ENCODE measurements around the gene ARID1B. TPM values are rescaled to one million over a fixed set of nuclear protein-coding genes. Genes with fewer than 3 reads are reported as not detected.

The ARID1B gene
- total and polyA plus RNA-seq, 9 of the 15 experiments (the other 6 are each of a cell fraction or from before 2014, with no cell fraction given): 12.5 to 50.5 (median 25.8) TPM

DNA sequence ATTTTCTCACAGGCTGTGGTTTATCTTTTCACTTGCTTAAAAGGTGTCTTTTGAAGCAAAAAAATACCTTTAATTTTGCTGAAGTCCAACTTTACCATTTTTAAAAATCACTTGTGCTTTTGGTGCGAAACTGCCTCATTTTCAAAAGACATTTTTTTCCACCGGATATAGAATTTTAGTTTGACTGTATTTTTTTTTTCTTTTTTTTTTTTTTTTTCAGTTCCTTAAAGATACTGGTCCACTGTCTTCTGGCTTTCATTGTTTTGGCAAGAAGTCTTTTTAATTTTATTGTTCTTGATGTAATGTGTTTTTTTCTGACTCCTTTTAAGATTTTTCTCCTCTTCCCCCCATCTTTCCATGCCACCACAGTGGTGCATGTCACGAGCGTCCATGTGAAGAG lies 198.2 kb downstream of the ARID1B start:
- H3K9me1 ChIP-seq (ENCODE audit: control insufficient read depth, insufficient read depth, low read length): no peaks in the 10 kb centered on the region
- ChIA-PET CTCF (ENCODE audit: low intra/inter-chr PET ratio) (no interaction called here), POLR2A (no interaction called here)
- no TSS peak for BruUV-seq (replicated peaks)
- H3K9me3 ChIP-seq (replicated peaks; ENCODE audit: control insufficient read depth, insufficient read depth, low read depth, low read length): no peaks in the 10 kb centered on the region; the same call in 1 of the 2 replicates
- H3K9ac ChIP-seq (ENCODE audit: insufficient read depth in 1 of 2, low read depth in 2 of 2, low read length in 2 of 2): no peak overlapping the region
- H3K27me3 ChIP-seq (ENCODE audit: control insufficient read depth in 2 of 2, insufficient read depth in 2 of 2, low read length in 2 of 2): no peaks in the 10 kb centered on the region
- peaks cover 61% of the 10 kb centered on the region for H3K79me2 ChIP-seq (ENCODE audit: control insufficient read depth, insufficient read depth, low read length)
- H3K36me3 ChIP-seq (ENCODE audit: control insufficient read depth, insufficient read depth, low read length): no peaks in the 10 kb centered on the region
- no peak overlapping the region for H3K4me3 ChIP-seq
- intact Hi-C loops (cut with micrococcal nuclease): no loop called here
- no peaks in the 10 kb centered on the region; a peak in 1 of 5 replicates for H3K4me1 ChIP-seq (replicated peaks in 1 of 2; ENCODE audit: control insufficient read depth in 2 of 2, insufficient read depth in 2 of 2, low read length in 2 of 2)
- in situ Hi-C loops (cut with MboI): no loop called here
- WGBS (ENCODE audit: insufficient coverage, low coverage, missing lambda C conversion rate): 86% methylated on average over 4 of the region's 4 CpGs
- FAIRE-seq (no peak), DNase-seq (ENCODE audit: extremely low read depth in 1 of 4, low spot score in 3 of 4) (no peak), ATAC-seq (no peak)
- H2AFZ ChIP-seq (ENCODE audit: low read depth, low read length): no peak overlapping the region
- H3K27ac ChIP-seq (ENCODE audit: extremely low read depth, low read depth, low read length): no peak overlapping the region
- peaks cover 7% of the 10 kb centered on the region; the same call in 1 of the 2 replicates for H4K20me1 ChIP-seq (replicated peaks; ENCODE audit: control insufficient read depth, insufficient read depth, low read length)
- H3K4me2 ChIP-seq (ENCODE audit: insufficient read depth, low read length): no peak overlapping the region
- TF ChIP-seq SIX5 (IDR thresholded peaks at IDR 0.05; ENCODE audit: borderline replicate concordance in 1 of 2, insufficient read depth in 1 of 2, low read depth in 1 of 2, low read length in 2 of 2): no peak
- TF ChIP-seq, protein P1, sequence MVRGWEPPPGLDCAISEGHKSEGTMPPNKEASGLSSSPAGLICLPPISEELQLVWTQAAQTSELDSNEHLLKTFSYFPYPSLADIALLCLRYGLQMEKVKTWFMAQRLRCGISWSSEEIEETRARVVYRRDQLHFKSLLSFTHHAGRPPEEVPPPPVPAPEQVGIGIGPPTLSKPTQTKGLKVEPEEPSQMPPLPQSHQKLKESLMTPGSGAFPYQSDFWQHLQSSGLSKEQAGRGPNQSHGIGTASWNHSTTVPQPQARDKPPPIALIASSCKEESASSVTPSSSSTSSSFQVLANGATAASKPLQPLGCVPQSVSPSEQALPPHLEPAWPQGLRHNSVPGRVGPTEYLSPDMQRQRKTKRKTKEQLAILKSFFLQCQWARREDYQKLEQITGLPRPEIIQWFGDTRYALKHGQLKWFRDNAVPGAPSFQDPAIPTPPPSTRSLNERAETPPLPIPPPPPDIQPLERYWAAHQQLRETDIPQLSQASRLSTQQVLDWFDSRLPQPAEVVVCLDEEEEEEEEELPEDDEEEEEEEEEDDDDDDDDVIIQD (CRISPR knock-in tag; IDR thresholded peaks at IDR 0.05): no peak
- no peak for TF ChIP-seq CHD1 (IDR thresholded peaks at IDR 0.05; ENCODE audit: low read length)
- no peak for TF ChIP-seq CREB1 (IDR thresholded peaks at IDR 0.05)
- TF ChIP-seq CREB1 (CRISPR knock-in tag; IDR thresholded peaks at IDR 0.05): no peak
- TF ChIP-seq HSF4 (CRISPR knock-in tag; IDR thresholded peaks at IDR 0.05; ENCODE audit: borderline replicate concordance): no peak
- TF ChIP-seq, protein P2, sequence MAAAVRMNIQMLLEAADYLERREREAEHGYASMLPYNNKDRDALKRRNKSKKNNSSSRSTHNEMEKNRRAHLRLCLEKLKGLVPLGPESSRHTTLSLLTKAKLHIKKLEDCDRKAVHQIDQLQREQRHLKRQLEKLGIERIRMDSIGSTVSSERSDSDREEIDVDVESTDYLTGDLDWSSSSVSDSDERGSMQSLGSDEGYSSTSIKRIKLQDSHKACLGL (CRISPR knock-in tag; IDR thresholded peaks at IDR 0.05; ENCODE audit: borderline replicate concordance, poor library complexity, severe bottlenecking): no peak
- no peak for TF ChIP-seq NFXL1 (CRISPR knock-in tag; IDR thresholded peaks at IDR 0.05)
- TF ChIP-seq, protein P3, sequence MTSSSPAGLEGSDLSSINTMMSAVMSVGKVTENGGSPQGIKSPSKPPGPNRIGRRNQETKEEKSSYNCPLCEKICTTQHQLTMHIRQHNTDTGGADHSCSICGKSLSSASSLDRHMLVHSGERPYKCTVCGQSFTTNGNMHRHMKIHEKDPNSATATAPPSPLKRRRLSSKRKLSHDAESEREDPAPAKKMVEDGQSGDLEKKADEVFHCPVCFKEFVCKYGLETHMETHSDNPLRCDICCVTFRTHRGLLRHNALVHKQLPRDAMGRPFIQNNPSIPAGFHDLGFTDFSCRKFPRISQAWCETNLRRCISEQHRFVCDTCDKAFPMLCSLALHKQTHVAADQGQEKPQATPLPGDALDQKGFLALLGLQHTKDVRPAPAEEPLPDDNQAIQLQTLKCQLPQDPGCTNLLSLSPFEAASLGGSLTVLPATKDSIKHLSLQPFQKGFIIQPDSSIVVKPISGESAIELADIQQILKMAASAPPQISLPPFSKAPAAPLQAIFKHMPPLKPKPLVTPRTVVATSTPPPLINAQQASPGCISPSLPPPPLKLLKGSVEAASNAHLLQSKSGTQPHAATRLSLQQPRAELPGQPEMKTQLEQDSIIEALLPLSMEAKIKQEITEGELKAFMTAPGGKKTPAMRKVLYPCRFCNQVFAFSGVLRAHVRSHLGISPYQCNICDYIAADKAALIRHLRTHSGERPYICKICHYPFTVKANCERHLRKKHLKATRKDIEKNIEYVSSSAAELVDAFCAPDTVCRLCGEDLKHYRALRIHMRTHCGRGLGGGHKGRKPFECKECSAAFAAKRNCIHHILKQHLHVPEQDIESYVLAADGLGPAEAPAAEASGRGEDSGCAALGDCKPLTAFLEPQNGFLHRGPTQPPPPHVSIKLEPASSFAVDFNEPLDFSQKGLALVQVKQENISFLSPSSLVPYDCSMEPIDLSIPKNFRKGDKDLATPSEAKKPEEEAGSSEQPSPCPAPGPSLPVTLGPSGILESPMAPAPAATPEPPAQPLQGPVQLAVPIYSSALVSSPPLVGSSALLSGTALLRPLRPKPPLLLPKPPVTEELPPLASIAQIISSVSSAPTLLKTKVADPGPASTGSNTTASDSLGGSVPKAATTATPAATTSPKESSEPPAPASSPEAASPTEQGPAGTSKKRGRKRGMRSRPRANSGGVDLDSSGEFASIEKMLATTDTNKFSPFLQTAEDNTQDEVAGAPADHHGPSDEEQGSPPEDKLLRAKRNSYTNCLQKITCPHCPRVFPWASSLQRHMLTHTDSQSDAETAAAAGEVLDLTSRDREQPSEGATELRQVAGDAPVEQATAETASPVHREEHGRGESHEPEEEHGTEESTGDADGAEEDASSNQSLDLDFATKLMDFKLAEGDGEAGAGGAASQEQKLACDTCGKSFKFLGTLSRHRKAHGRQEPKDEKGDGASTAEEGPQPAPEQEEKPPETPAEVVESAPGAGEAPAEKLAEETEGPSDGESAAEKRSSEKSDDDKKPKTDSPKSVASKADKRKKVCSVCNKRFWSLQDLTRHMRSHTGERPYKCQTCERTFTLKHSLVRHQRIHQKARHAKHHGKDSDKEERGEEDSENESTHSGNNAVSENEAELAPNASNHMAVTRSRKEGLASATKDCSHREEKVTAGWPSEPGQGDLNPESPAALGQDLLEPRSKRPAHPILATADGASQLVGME (CRISPR knock-in tag; IDR thresholded peaks at IDR 0.05): no peak
- TF ChIP-seq, protein P4, sequence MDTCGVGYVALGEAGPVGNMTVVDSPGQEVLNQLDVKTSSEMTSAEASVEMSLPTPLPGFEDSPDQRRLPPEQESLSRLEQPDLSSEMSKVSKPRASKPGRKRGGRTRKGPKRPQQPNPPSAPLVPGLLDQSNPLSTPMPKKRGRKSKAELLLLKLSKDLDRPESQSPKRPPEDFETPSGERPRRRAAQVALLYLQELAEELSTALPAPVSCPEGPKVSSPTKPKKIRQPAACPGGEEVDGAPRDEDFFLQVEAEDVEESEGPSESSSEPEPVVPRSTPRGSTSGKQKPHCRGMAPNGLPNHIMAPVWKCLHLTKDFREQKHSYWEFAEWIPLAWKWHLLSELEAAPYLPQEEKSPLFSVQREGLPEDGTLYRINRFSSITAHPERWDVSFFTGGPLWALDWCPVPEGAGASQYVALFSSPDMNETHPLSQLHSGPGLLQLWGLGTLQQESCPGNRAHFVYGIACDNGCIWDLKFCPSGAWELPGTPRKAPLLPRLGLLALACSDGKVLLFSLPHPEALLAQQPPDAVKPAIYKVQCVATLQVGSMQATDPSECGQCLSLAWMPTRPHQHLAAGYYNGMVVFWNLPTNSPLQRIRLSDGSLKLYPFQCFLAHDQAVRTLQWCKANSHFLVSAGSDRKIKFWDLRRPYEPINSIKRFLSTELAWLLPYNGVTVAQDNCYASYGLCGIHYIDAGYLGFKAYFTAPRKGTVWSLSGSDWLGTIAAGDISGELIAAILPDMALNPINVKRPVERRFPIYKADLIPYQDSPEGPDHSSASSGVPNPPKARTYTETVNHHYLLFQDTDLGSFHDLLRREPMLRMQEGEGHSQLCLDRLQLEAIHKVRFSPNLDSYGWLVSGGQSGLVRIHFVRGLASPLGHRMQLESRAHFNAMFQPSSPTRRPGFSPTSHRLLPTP (IDR thresholded peaks at IDR 0.05; ENCODE audit: borderline replicate concordance, extremely low read depth, insufficient read length): no peak
